PC-9 (cell line): Measurements from ENCODE around the gene IFI27L1. TPM values are rescaled to one million over a fixed set of nuclear protein-coding genes. Genes with fewer than 3 reads are reported as not detected.

Experiments used
- BruUV-seq: library from RNA; stranded (reverse); fragments of 400-500 nt; replicated peaks from 2 replicates; lab custom pipeline; 2021; lab: Mats Ljungman, UMichigan
- CTCF ChIA-PET: fragments of 300-600 bp; sonication (Branson Sonifier 250); formaldehyde crosslinking; loops from one replicate; lab custom pipeline; 2022; ENCODE audit warnings: antibody characterized with exemption; lab: Charles Lee
- POLR2A ChIA-PET: fragments of 300-600 bp; sonication (Branson Sonifier 250); formaldehyde crosslinking; loops from one replicate; lab custom pipeline; 2022; ENCODE audit warnings: antibody characterized with exemption; ENCODE audit not compliant: unreplicated experiment; lab: Charles Lee
- DNase-seq, 2 experiments: peaks; one replicate each; pipeline versions ENCODE4 v3.0.0 to v3.0.0-alpha.2; 2015 to 2022; ENCODE audit warnings: mixed read lengths in 1 of 2
- H2AFZ ChIP-seq: fragments of 200-600 bp; sonication (generic); 2 replicates; pipeline ENCODE4 v1.8.1; 2017; ENCODE audit warnings: antibody characterized with exemption
- H3F3A ChIP-seq: fragments of 200-600 bp; sonication (generic); 2 replicates; pipeline ENCODE4 v1.8.1; 2017; ENCODE audit warnings: antibody characterized with exemption, mild to moderate bottlenecking, low read depth; ENCODE audit not compliant: insufficient read depth
- H3K27ac ChIP-seq: fragments of 200-600 bp; sonication (generic); 2 replicates; pipeline ENCODE4 v1.6.1; 2016; ENCODE audit warnings: mixed run types
- H3K27me3 ChIP-seq: fragments of 200-600 bp; sonication (generic); 2 replicates; pipeline ENCODE4 v1.6.1; 2016; ENCODE audit warnings: low read depth, mixed run types; ENCODE audit not compliant: insufficient read depth
- H3K36me3 ChIP-seq: fragments of 200-600 bp; sonication (generic); 2 replicates; pipeline ENCODE4 v1.6.1; 2016; ENCODE audit warnings: low read depth, mixed run types
- H3K4me1 ChIP-seq: fragments of 200-600 bp; sonication (generic); replicated peaks from 2 replicates; pipeline ENCODE4 v1.6.1; 2016; ENCODE audit warnings: mixed run types; ENCODE audit not compliant: insufficient read depth
- H3K4me2 ChIP-seq: fragments of 200-600 bp; sonication (generic); 2 replicates; pipeline ENCODE4 v1.6.1; 2017; ENCODE audit warnings: mixed run types
- H3K4me3 ChIP-seq: fragments of 200-600 bp; sonication (generic); 2 replicates; pipeline ENCODE4 v1.6.1; 2016; ENCODE audit warnings: mixed run types
- H3K79me2 ChIP-seq: fragments of 200-600 bp; sonication (generic); 2 replicates; pipeline ENCODE4 v1.6.1; 2017; ENCODE audit warnings: low read depth, mixed run types
- H3K9me2 ChIP-seq: fragments of 200-600 bp; sonication (generic); 2 replicates; pipeline ENCODE4 v1.8.1; 2017; ENCODE audit warnings: mild to moderate bottlenecking; ENCODE audit not compliant: insufficient read depth
- H3K9me3 ChIP-seq: fragments of 200-600 bp; sonication (generic); 2 replicates; pipeline ENCODE4 v1.8.1; 2016; ENCODE audit warnings: low read depth; ENCODE audit not compliant: insufficient read depth
- H4K20me1 ChIP-seq: fragments of 200-600 bp; sonication (generic); 2 replicates; pipeline ENCODE4 v1.8.1; 2017; ENCODE audit not compliant: insufficient read depth
- CTCF ChIP-seq: fragments of 200-600 bp; sonication (generic); conservative IDR thresholded peaks from 2 replicates; pipeline ENCODE4 v1.6.1; 2017; ENCODE audit warnings: mixed run types, antibody characterized with exemption, mild to moderate bottlenecking, moderate library complexity
- EZH2 ChIP-seq: fragments of 200-600 bp; sonication (generic); IDR thresholded peaks from 2 replicates; pipeline ENCODE4 v1.8.0; 2017; ENCODE audit warnings: antibody characterized with exemption, low read depth
- intact Hi-C: fragments of 100-400 bp; cut with micrococcal nuclease; formaldehyde crosslinking; loops from one replicate; pipeline ENCODE4 v1.10.0; 2022; ENCODE audit not compliant: unreplicated experiment
- total RNA-seq: library from RNA; stranded (reverse); gene quantifications from 2 replicates; pipeline ENCODE4 v1.2.3, GENCODE V29; 2021

Gene IFI27L1
- total RNA-seq, 1 experiment from 2014 or later = 9.7 TPM

- no peak overlapping the region for H3K4me2 ChIP-seq
- no peaks in the 10 kb centered on the region for H3F3A ChIP-seq
- CTCF ChIA-PET = no interaction called here
- intact Hi-C loops = no loop called here
- H3K4me1 ChIP-seq = no peaks in the 10 kb centered on the region
- no peaks in the 10 kb centered on the region for H3K27me3 ChIP-seq
- H3K79me2 ChIP-seq = no peaks in the 10 kb centered on the region
- no peaks in the 10 kb centered on the region for H4K20me1 ChIP-seq
- no peak overlapping the region for H3K27ac ChIP-seq
- H3K9me2 ChIP-seq = no peaks in the 10 kb centered on the region
- H3K36me3 ChIP-seq = 0 out of 2 replicates have a peak, but pooled peaks cover under 1% of the 10 kb centered on the region
- H3K9me3 ChIP-seq = no peaks in the 10 kb centered on the region
- BruUV-seq = no TSS peak
- POLR2A ChIA-PET = no interaction called here
- DNase-seq = no peak
- TF ChIP-seq EZH2 (no peak), CTCF (no peak)
- no peak overlapping the region for H3K4me3 ChIP-seq
- no peak overlapping the region for H2AFZ ChIP-seq
These were observed 24.4 kb upstream of the IFI27L1 start for GRCh38 chr14:94056579-94057308.

- no peak for DNase-seq
- CTCF ChIA-PET = no interaction called here
These were observed 22.9 kb upstream of the IFI27L1 start for GRCh38 chr14:94058128-94058673.

GRCh38 chr14:94058674-94059138 is 22.4 kb upstream of the IFI27L1 start:
- Histone ChIP-seq H3K9me2 (no peaks in the 10 kb centered on the region), H3K4me2 (no peak overlapping the region), H3K9me3 (no peaks in the 10 kb centered on the region), H3K79me2 (peaks cover 4% of the 10 kb centered on the region; the same call in 1 of the 2 replicates), H4K20me1 (no peaks in the 10 kb centered on the region), H3K27ac (no peak overlapping the region), H3K4me3 (no peak overlapping the region), H2AFZ (no peak overlapping the region), H3K4me1 (no peaks in the 10 kb centered on the region), H3F3A (no peaks in the 10 kb centered on the region), H3K36me3 (0 out of 2 replicates have a peak, but pooled peaks cover 3% of the 10 kb centered on the region), H3K27me3 (no peaks in the 10 kb centered on the region)
- ChIA-PET CTCF (no interaction called here), POLR2A (no interaction called here)
- no peak for DNase-seq
- intact Hi-C loops = no loop called here
- no TSS peak for BruUV-seq
- TF ChIP-seq EZH2 = no peak
- TF ChIP-seq CTCF = no peak

More at GRCh38 chr14:94058128-94058673, 22.9 kb upstream of the IFI27L1 start:
- Histone ChIP-seq H3K4me1 (no peaks in the 10 kb centered on the region), H3K4me2 (no peak overlapping the region), H3F3A (no peaks in the 10 kb centered on the region), H3K4me3 (no peak overlapping the region), H3K27ac (no peak overlapping the region), H3K36me3 (0 out of 2 replicates have a peak, but pooled peaks cover 3% of the 10 kb centered on the region), H3K79me2 (no peaks in the 10 kb centered on the region), H3K27me3 (no peaks in the 10 kb centered on the region), H3K9me2 (no peaks in the 10 kb centered on the region), H3K9me3 (no peaks in the 10 kb centered on the region), H2AFZ (no peak overlapping the region), H4K20me1 (no peaks in the 10 kb centered on the region)
- BruUV-seq = no TSS peak
- intact Hi-C loops = no loop called here
- POLR2A ChIA-PET = no interaction called here
- TF ChIP-seq CTCF = no peak
- TF ChIP-seq EZH2 = no peak
